ENCODE measurements around the gene DECR2. TPM values are rescaled to one million over a fixed set of nuclear protein-coding genes. Genes with fewer than 3 reads are reported as not detected.

DECR2 gene
- total and polyA plus RNA-seq, 2 of the 13 experiments (the other 11 are each of a cell fraction or from before 2014, with no cell fraction given), result 36.3 to 44.6 TPM

GRCh38 chr16:361341-361871 lies 40.3 kb upstream of the DECR2 start (continued):
- TF ChIP-seq MTERF4 (CRISPR knock-in tag; IDR thresholded peaks at IDR 0.05) (peak; percentile 75; the same call in 1 of the 2 replicates), ZNF678 (CRISPR knock-in tag; IDR thresholded peaks at IDR 0.05) (no peak), TIGD3 (CRISPR knock-in tag; IDR thresholded peaks at IDR 0.05; ENCODE audit: borderline replicate concordance) (0 out of 2 replicates have a peak, but pooled peaks have one; percentile 20), ZNF468 (CRISPR knock-in tag; IDR thresholded peaks at IDR 0.05) (no peak), ZNF446 (CRISPR knock-in tag; IDR thresholded peaks at IDR 0.05) (peak; percentile 62; the same call in 1 of the 2 replicates), ZNF276 (CRISPR knock-in tag; IDR thresholded peaks at IDR 0.05; ENCODE audit: low read depth) (0 out of 2 replicates have a peak, but pooled peaks have one; percentile 30), NAIF1 (CRISPR knock-in tag; IDR thresholded peaks at IDR 0.05; ENCODE audit: borderline replicate concordance) (no peak), MIER3 (CRISPR knock-in tag; IDR thresholded peaks at IDR 0.05; ENCODE audit: borderline replicate concordance) (no peak), ELF3 (CRISPR knock-in tag; IDR thresholded peaks at IDR 0.05) (no peak), ZBTB2 (CRISPR knock-in tag; IDR thresholded peaks at IDR 0.05; ENCODE audit: low read depth) (no peak), KDM6A (CRISPR knock-in tag; IDR thresholded peaks at IDR 0.05; ENCODE audit: low read depth) (no peak), MYPOP (CRISPR knock-in tag; IDR thresholded peaks at IDR 0.05) (0 out of 2 replicates have a peak, but pooled peaks have one; percentile 7), ETS1 (CRISPR knock-in tag; IDR thresholded peaks at IDR 0.05) (0 out of 2 replicates have a peak, but pooled peaks have one; percentile 47), ZNF619 (CRISPR knock-in tag; IDR thresholded peaks at IDR 0.05) (0 out of 2 replicates have a peak, but pooled peaks have one; percentile 2), ZNF790 (CRISPR knock-in tag; IDR thresholded peaks at IDR 0.05; ENCODE audit: borderline replicate concordance) (0 out of 2 replicates have a peak, but pooled peaks have one; percentile 30), KLF12 (CRISPR knock-in tag; IDR thresholded peaks at IDR 0.05; ENCODE audit: borderline replicate concordance) (no peak), RFX1 (IDR thresholded peaks at IDR 0.05) (peak; percentile 52; the same call in 1 of the 2 replicates)

Data from HepG2 (cell line).